ENCODE results near the gene TRIP6.

TRIP6 gene

DNA sequence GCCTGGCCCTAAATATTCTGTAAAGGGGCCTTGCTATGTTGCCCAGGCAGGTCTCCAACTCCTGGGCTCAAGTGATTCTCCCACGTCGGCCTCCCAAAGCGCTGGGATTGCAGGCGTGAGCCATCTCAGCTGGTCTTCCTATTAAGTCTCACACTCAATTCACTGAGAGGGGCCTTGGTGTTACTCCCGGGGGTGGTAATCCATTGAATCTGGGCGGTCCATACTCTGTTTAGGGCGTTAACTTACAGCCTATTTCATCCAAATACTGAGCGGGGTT, 7.1 kb downstream of the TRIP6 start:
- DNase-seq: no peak

DNA sequence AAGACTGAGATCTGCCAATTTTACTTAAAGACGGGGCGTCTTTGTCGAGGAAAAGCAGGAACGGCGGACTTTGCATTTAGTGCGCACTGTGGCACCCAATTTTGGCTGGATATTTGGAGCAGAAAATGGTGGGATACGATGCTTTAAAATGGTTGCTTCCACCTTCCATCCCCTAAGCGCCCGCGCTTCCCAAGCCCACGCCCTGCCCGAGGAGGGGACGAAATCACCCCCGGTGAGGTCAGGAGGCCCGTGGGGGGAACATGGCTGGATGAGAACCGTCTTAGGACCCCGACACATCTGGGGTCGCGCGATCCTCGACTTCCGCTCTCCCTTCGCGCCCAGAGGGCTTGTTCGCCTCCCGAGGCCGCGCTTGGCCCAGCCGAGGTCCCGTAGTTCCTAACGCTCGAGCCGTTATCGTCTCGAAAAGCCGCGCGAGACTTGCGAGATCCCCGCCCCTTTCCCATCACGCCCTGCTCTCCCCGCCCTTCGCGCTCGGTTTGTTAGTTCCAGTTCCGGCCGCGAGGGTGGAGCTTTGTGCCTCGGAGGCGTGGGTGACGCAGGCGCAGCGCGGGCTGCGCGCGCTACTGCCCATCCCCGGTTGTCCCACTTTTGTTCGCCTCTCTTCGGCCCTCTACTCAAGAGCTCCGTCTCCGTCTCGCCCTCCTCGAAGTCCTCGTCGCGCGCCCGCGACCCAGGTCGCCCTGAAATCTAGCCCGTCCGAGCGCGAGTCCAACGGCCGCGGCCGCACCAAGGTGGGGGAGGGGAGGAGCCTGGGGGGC, 7.6 kb downstream of the TRIP6 start, which contains the start of gene SRRT:
Gene SRRT (plus strand): TSS at position 527 of the 779 bp plus-strand sequence. CDS start 488 bp downstream, outside the sequence.
- DNase-seq: peak; percentile 98

DNA sequence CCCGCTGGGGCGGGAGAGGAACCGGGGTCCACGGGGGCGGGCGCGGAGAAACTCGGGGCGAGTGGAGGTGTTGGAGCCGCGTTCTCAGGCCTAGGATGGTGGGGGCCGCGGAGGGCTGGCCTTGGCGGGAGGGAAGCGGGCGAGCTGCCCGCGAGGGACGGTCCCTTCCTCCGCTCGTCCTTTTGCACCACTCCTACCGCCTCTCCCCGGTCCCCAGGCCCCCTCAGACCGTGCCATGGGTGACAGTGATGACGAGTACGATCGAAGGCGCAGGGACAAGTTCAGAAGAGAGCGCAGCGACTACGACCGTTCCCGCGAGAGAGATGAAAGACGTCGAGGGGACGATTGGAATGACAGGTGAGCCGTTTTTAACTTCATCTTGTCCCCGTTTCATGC, 8.2 kb downstream of the TRIP6 start:
- no peak for DNase-seq

DNA sequence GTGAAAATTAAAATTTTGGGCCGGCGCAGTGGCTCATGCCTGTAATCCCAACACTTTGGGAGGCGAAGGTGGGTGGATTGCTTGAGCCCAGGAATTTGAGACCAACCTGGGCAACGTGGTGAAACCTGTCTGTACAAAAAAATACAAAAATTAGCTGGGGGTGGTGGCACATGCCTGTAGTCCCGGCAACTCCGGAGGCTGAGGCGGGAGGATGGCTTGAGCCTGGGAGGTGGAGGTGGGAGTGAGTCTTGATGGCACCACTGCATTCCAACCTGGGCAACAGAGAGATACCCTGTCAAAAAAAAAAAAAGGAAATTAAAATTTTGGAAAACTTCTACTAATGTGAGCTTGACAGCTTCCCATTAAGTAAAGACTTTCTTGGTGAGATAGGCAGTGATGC, 10.8 kb downstream of the TRIP6 start:
- DNase-seq: no peak

DNA sequence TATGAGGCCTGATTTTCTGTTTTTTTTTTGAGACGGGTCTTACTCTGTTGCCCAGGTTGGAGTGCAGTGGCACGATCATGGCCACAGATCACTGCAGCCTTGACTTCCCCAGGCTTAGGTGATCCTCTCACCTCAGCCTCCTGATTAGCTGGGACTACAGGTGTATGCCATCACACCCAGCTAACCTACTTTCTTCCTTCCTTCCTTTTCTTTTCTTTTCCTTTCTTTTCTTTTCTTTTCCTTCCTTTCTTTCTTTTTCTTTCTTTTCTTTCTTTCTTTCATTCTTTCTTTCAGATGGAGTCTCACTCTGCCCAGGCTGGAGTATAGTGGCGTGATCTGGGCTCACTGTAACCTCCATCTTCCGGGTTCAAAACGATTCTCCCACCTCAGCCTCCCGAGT, 11.5 kb downstream of the TRIP6 start:
- DNase-seq: no peak

DNA sequence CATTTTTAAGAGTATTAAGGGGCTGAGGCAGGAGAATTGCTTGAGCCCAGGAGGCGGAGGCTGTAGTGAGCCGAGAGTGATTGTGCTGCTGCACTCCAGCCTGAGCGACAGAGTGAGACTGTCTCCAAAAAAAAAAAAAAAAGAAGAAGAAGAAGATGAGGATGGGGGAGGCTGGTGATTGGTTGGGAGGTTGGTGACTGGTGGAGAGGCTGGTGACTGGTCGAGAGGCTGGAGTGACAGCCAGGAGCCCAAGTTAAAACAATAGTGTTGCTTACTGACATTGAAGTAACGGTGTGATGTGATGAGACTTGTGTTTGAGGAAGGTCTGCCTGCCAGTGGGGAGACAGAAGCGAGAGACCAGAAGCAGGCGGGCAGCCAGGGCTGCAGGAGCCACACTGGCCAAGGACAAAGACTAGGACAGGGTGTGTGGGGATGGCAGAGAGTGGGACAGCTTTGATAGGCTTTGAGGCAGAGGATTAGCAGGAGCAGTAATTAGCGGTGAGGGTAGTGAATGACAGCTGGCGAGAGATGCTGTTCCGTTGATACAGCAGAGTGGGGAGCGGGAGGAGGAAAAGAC, 12.6 kb downstream of the TRIP6 start:
- no peak for DNase-seq

DNA sequence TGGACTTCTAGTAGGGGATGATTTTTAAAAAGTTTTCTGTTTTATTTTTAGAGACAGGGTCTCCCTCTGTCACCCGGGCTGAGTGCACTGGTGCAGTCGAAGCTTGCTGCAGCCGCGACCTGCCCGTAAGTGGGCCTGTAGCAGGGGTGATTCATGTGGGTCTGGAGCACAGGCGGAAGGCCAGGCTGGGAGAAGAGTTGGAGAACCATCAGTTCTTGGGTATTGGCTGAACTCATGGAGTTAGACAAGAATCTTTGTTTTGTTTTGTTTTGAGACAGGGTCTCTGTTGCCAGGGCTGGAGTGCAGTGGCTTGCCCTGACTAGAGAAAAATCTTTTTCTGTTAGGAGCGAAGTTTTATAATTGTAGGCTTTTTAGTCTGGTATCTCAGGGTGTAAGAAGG, 13.5 kb downstream of the TRIP6 start:
- DNase-seq: no peak

DNA sequence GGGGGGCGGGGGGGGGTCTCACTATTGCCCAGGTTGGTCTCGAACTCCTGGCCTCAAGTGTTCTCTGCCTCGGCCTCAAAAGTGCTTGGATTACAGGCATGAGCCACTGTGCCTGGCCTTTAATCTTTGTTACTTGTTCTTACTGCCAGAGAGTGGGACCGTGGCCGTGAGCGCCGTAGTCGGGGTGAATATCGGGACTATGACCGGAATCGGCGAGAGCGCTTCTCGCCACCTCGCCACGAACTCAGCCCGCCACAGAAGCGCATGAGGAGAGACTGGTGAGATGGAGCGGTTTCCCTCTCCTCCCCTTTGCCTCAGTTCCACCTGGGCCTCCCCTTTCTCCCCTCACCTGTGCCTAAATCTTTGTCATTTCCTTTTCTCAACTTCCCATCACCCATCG, 13.9 kb downstream of the TRIP6 start:
- DNase-seq: no peak

DNA sequence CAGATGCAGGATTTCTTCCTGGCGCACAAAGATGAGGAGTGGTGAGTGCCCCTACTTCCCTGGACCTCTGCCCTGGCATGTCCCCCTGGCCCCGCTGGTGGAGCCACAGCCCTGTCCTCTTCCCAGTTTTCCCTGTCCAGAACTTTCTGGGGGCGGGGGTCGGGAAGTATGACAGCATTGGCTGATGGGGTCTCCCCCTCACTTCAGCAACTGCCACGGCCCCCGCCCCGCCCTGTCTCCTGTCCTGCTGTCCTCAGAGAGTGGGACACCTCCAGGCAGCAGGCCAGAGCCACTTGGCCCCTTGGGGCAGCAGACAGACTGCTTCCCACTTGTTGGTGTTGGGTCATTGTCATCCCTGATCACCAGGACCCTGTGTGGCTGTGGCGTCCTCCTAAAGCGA, 15.0 kb downstream of the TRIP6 start:
- no peak for DNase-seq

DNA sequence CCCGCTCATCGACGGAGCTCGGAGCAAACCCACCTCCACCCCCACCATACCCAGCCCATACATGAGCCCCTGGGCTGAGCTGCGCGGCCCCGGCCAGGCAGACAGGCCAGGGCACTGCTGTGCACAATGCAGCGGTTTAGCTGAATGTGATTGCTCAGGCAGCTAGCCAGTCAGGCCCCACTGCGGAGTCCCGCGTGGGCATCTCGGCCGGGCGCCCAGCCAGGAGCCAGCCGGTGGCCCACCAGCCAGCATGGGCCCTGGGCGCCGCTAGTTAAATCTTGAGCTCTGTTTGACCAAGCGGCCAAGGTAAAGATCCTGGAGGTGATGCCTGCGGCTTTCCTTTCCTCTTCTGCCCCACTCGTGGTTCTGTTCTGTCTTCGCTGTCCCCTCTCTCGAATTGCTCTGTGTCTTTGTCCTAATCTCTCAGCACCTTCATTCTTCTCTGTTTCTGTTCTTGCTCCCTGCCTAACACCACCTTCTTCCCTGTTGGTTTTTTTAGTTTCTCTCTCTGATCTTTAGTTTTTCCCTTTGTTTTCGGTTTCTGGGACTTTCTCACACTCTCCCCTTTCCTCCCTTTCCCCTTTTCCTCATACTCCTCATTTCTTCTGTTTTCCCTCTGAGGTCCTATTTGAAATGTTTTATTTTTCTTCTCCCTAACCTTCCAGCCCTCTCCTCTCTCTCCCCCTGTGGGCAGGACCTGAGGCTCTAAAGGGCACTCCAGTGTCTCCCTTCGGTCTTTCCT, 15.8 kb downstream of the TRIP6 start:
- DNase-seq: no peak

DNA sequence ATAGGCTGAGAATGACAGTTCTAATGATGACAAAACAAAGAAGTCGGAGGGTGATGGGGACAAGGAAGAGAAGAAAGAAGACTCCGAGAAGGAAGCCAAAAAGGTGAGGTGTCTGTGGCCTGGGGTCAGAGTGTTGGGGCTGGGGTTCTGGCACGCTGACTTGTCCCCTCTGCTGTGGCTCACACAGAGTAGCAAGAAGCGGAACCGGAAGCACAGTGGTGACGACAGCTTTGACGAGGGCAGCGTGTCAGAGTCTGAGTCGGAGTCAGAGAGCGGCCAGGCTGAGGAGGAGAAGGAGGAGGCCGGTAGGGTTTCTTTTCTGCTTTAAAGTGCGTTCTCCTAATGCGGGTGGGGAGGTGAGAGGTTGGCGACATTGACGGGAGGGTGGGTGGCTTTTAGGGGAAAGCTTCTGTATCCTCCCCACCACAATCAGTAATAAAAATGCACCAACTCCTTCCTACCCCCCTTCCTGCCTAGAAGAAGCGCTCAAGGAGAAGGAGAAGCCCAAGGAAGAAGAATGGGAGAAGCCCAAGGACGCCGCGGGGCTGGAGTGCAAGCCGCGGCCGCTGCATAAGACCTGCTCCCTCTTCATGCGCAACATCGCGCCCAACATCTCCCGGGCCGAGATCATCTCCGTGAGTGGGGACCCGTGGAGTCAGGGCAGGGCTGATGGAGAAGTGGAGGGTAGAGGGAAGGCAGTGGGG, 17.7 kb downstream of the TRIP6 start:
- no peak for DNase-seq

DNA sequence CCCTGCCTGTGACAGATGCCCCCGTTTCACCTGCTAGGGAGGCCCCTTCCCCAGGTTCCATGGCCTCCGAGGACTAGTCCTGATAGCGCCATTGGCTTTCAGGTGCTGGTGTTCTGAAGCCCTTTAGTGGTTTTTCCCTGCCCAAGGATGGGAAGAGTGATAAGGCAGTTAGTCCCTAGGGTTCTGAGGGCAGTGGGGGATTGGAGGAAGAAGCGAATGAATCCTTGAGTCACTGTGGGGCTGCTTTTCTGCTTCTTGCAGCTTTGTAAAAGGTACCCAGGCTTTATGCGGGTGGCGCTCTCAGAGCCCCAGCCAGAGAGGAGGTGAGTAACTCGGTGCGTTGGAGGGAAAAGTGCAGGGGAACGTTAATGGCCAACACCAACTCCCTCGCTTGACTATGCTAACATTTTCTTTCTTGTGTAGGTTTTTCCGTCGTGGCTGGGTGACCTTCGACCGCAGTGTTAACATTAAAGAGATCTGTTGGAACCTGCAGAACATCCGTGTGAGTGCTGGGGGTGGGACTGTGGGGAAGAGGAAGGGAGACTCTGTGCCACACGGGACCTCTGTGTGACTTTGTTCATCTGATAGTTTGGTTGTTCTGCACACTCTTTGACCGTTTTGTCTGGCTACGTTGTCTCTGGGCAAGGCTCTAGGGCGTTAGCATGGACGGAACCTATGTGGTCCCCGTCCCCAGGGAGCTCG, 18.4 kb downstream of the TRIP6 start:
- no peak for DNase-seq

DNA sequence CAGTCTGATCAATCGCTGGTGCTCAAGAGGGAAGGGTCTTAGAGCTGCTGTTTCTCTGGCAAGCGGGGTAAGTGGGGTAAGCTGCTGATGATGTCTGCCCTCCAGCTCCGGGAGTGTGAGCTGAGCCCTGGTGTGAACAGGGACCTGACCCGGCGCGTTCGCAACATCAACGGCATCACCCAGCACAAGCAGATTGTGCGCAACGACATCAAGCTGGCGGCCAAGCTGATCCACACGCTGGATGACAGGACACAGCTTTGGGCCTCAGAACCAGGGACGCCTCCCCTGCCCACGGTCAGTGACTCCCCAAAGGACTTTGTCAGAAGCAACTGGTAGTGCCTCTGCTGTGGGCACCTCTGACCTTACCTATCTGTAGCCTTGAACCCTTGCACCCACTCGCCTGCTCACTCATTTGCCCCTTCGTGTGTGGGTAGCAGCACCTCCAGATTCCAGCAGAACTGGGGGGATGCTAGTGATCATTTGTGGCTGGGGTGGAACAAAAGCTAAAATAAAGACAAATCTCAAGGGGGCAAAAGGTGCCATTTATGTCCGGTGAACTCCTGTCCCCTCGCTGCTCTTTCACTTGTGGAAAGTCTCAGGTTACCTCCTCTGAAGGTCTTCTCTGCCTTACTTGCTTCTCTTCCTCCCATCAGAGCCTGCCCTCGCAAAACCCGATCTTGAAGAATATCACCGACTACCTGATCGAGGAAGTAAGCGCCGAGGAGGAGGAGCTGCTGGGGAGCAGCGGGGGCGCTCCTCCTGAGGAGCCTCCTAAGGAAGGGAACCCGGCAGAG, 19.2 kb downstream of the TRIP6 start:
- no peak for DNase-seq

DNA sequence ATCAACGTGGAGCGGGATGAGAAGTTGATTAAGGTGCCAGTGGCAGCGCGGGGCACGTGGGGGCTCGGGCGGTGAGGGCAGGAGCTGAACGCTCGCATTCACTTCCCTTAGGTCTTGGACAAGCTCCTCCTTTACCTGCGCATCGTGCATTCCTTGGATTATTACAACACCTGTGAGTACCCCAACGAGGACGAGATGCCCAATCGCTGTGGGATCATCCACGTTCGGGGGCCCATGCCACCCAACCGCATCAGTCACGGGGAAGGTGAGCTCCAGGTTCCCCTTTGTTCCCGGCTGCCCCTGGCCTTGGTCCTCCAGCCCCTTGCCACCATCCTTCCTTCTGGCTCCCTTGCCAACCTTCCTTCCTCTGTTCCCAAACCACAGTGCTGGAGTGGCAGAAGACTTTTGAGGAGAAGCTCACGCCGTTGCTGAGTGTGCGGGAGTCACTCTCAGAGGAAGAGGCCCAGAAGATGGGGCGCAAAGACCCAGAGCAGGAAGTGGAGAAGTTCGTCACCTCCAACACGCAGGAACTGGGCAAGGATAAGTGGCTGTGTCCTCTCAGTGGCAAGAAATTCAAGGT, 19.8 kb downstream of the TRIP6 start:
- DNase-seq: no peak

DNA sequence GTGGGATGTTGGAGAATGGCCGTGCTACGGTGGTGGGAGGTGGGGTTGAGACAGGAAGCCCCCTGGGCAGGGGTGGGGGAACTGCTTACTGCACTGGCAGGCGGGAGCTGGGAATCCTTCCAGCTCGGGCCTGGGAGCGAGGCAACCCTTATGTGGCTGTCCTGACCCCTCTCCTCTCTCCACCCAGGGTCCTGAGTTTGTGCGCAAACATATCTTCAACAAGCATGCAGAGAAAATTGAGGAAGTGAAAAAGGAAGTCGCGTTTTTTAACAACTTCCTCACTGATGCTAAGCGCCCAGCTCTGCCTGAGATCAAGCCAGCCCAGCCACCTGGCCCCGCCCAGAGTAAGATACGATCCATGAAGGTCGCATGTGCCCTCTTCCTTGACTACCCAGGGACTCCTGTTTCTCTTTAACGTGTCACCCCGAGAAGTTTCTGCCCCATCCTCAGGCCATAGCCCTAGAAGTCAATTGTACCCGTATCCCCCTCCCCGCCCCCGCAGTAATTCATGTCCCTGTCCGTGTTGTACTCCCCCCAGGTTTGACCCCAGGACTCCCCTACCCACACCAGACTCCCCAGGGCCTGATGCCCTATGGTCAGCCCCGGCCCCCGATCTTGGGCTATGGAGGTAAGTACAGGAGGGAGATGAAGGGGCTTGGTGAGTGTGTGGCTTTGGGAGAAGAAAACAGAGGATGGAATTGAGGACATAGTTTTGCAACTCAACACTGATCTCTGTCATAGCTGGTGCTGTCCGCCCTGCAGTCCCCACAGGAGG, 20.5 kb downstream of the TRIP6 start:
- DNase-seq: peak; percentile 45

DNA sequence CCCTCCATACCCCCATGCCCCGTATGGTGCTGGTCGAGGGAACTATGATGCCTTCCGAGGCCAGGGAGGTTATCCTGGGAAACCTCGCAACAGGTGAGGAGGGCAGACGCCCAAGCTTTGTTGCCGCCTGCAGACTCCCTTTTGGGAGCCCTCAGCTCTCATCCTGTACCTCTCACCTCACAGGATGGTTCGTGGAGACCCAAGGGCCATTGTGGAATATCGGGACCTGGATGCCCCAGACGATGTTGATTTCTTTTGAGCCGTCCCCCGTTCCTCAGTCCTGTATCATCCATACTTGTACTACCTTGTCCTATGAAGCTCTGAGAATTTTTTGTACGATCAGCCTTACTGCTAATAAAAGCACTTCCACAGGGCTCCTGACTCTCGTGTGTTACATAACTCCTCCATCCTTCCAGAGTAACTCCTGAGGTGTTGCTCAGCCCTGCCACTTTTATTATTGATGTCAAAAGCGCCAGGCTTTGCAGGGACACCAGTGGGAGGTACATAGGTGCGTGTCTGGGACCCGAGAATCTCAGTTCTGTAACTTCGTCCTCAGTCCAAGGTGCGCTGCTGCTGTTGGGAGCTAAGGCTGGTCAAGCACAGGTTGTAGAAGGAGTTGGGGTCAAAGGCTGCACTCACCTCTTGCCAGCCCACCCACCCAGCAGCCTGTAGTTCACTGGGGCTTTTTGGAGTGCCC, 21.3 kb downstream of the TRIP6 start:
- DNase-seq: no peak

DNA sequence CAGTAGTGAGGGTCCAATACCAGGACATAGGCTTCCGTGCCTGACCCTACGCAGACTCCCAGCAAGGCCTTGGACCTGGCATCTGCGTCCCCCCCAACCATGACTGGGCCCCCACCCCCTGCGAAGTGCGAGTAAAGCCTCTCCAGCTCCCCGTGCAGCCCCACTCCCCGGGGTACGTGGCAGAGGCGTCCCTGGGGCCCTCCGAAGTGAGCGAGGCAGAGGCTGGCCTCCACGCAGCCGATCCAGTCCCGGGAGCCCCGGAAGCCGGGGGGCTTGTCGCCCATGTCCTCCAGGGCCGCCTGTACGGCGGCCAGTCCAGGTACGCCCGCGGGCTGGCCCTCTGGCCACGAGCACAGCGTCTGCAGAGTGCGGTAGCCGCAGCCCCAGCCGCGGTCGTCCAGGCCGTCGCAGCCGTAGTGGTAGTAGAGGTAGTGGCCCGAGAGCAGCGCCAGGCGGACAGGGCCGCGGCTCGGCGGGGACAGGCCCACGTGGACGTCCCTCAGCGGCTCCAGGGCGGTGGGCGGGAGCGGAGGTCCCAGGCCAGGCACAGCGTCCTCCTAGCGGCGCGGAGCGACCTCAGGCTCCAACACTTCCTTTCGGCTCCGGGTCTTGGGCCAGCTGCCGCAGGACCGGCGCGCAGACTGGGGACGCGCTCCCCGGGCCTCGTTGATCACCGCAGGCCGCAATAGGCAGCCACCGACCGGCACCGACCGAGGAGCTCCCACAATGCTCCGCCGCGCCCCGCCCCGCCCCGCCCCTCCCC, 22.0 kb downstream of the TRIP6 start, which contains the start of gene UFSP1:
Gene UFSP1 (minus strand): TSS at position 728 of the 763 bp plus-strand sequence. CDS start 444 bp downstream, at position 284.
- no peak for DNase-seq

DNA sequence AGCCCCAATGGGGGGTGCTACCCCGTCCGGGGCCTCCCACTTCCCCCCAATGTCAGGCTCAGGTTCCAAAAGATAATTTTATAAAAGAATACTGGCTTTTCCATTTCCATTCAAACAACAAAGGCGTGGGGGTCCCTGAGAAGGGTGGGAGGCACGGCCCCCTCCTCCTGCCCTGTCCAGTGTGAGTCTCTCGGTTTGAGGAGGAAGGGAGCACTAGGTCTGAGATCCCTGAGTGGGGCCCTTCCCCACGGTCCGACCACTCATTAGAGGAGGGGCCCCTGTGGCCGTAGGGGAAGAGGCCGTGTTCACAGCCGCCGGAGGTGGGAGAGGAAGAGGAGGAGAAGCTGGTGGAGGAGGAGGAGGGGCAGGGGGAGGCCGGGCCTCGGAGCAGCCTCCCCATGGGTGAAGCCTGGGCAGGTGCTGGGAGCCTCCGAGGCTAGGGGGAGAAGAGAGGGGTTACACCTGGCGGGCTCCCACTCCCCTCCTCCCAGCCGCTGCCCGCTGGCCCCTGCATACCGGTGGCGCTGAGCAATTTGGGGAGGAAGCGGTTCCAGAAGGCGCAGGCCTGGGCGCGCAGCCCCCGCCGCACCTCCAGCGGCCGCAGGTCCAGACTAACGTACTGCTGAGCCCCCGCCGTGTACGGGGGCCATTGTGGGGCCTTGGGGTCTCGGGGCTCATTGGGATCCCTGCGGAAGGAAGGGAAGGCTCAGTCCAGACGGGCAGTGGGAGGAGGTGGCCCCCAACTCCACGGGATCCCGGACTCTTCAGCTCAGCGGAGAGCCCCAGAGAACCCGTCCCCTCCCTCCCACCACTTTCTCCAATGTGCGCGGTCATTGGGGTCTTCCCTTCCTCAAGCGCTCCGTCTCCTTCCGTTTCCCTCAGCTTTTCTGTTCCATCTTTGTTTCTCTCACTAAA, 23.7 kb downstream of the TRIP6 start:
- no peak for DNase-seq

All from stimulated activated CD4-positive, alpha-beta T cell treated with anti-CD3 and anti-CD28 coated beads, Interleukin-12 subunit alpha, Interleukin-12 subunit beta, amount 100 ng/mL, for 4 hours (primary cell).